B cell (primary cell): Measurements from ENCODE around the gene HOOK1. TPM values are rescaled to one million over a fixed set of nuclear protein-coding genes. Genes with fewer than 3 reads are reported as not detected.

Experiments used
- ATAC-seq: fragments of 200-7000 bp; cut with Tn5 transposase; one replicate; pipeline ENCODE4 v1.10.0; 2021; ENCODE audit warnings: low read depth, mild to moderate bottlenecking, moderate number of reproducible peaks, moderate library complexity
- CTCF ChIA-PET: fragments of 350-600 bp; sonication (Branson Sonifier 250); formaldehyde crosslinking; loops from one replicate; lab custom pipeline; 2021; ENCODE audit warnings: antibody characterized with exemption, inconsistent platforms; lab: Charles Lee
- POLR2A ChIA-PET: fragments of 350-600 bp; sonication (Branson Sonifier 250); formaldehyde crosslinking; loops from one replicate; lab custom pipeline; 2021; ENCODE audit warnings: antibody characterized with exemption; lab: Charles Lee
- DNase-seq: peaks from one replicate; pipeline ENCODE4 v3.0.0; 2013
- H2AFZ ChIP-seq: 2 replicates; pipeline ENCODE4 v1.6.1; 2012; ENCODE audit warnings: mild to moderate bottlenecking, low read depth, low read length; ENCODE audit not compliant: insufficient read depth, poor library complexity, severe bottlenecking
- H3K27ac ChIP-seq, 2 donors: 1 replicate in 1 of 2; 2 replicates in 1 of 2; pipeline ENCODE4 v1.5.1; 2012 to 2013; ENCODE audit warnings: low read length in 2 of 2, mild to moderate bottlenecking in 2 of 2, moderate library complexity in 1 of 2
- H3K27me3 ChIP-seq, 4 experiments: fragments of 200-600 bp in 1 of 4; sonication (generic) in 1 of 4; replicated peaks in 1 of 4; 1 replicate in 2 of 4; 2 replicates in 2 of 4; pipeline versions ENCODE4 v1.6.1 to v1.7.0; 2013 to 2016; ENCODE audit warnings: low read length in 3 of 4, mild to moderate bottlenecking in 2 of 4, mixed read lengths in 1 of 4, moderate library complexity in 1 of 4; ENCODE audit not compliant: insufficient read depth in 4 of 4, control insufficient read depth in 3 of 4; ENCODE audit errors: control extremely low read depth in 1 of 4
- H3K36me3 ChIP-seq, 2 experiments: replicated peaks in 1 of 2; 1 replicate in 1 of 2; 2 replicates in 1 of 2; pipeline versions ENCODE4 v1.6.1 to v1.7.1; 2013; ENCODE audit warnings: low read length in 1 of 2; ENCODE audit not compliant: insufficient read depth in 2 of 2, control insufficient read depth in 1 of 2; ENCODE audit errors: control extremely low read depth in 1 of 2, extremely low read depth in 1 of 2
- H3K4me1 ChIP-seq, 2 donors: fragments of 200-600 bp in 1 of 2; sonication (generic) in 1 of 2; 1 replicate in 1 of 2; 2 replicates in 1 of 2; pipeline versions ENCODE4 v1.5.1 to v1.6.1; 2013 to 2017; ENCODE audit warnings: low read length in 2 of 2; ENCODE audit not compliant: control insufficient read depth in 2 of 2, insufficient read depth in 2 of 2
- H3K4me2 ChIP-seq: replicated peaks from 2 replicates; pipeline ENCODE3; 2012; ENCODE audit warnings: mild to moderate bottlenecking, low read depth, low read length; ENCODE audit not compliant: poor library complexity, severe bottlenecking
- H3K4me3 ChIP-seq, 5 experiments: fragments of 200-600 bp in 1 of 5; sonication (generic) in 1 of 5; 1 replicate in 3 of 5; 2 replicates in 2 of 5; pipeline versions ENCODE4 v1.5.1 to v1.7.0; 2011 to 2016; ENCODE audit warnings: low read length in 4 of 5, mild to moderate bottlenecking in 4 of 5, low read depth in 2 of 5, control low read depth in 1 of 5, moderate library complexity in 1 of 5; ENCODE audit not compliant: insufficient read depth in 1 of 5; ENCODE audit errors: control extremely low read depth in 1 of 5, extremely low read depth in 1 of 5
- H3K79me2 ChIP-seq: fragments of 200-600 bp; sonication (generic); one replicate; pipeline ENCODE4 v1.6.0; 2016; ENCODE audit warnings: low read length; ENCODE audit not compliant: control insufficient read depth, insufficient read depth
- H3K9ac ChIP-seq: fragments of 200-600 bp; sonication (generic); 2 replicates; pipeline ENCODE4 v1.6.1; 2017; ENCODE audit warnings: mild to moderate bottlenecking, low read length, moderate library complexity
- H3K9me3 ChIP-seq, 3 donors: one replicate each; pipeline versions ENCODE4 v1.6.1 to v1.7.1; 2013; ENCODE audit warnings: low read length in 2 of 3; ENCODE audit not compliant: control insufficient read depth in 2 of 3, insufficient read depth in 1 of 3; ENCODE audit errors: control extremely low read depth in 1 of 3
- H4K20me1 ChIP-seq: 2 replicates; pipeline ENCODE4 v1.6.0; 2012; ENCODE audit warnings: mild to moderate bottlenecking, low read length; ENCODE audit not compliant: insufficient read depth, control insufficient read depth, poor library complexity, severe bottlenecking
- H3K27ac Mint-ChIP-seq: one replicate; pipeline ENCODE4 v1.8.0; 2021; ENCODE audit warnings: mixed read lengths
- H3K27me3 Mint-ChIP-seq: one replicate; pipeline ENCODE4 v1.8.0; 2021; ENCODE audit warnings: mixed read lengths
- H3K4me1 Mint-ChIP-seq: one replicate; pipeline ENCODE4 v1.8.0; 2021; ENCODE audit warnings: mixed read lengths
- H3K4me3 Mint-ChIP-seq: one replicate; pipeline ENCODE4 v1.8.0; 2021; ENCODE audit warnings: mixed read lengths
- H3K9me3 Mint-ChIP-seq: one replicate; pipeline ENCODE4 v1.8.0; 2022; ENCODE audit warnings: mixed read lengths; ENCODE audit not compliant: insufficient read depth
- CTCF ChIP-seq: fragments of 200-600 bp; IDR thresholded peaks from one replicate; pipeline ENCODE4 v1.8.0; 2022; ENCODE audit warnings: antibody characterized with exemption, mild to moderate bottlenecking
- EZH2 ChIP-seq: IDR thresholded peaks from 2 replicates; pipeline ENCODE4 v1.6.1; 2012; ENCODE audit warnings: borderline replicate concordance, low read depth, mild to moderate bottlenecking, moderate library complexity, low read length; ENCODE audit not compliant: insufficient read depth, poor library complexity, severe bottlenecking
- WGBS: methylation state at CpG from one replicate; pipeline ENCODE4 v1.1.5; 2013; ENCODE audit warnings: missing lambda C conversion rate; ENCODE audit not compliant: insufficient coverage; 5-methylcytosine and 5-hydroxymethylcytosine counted together
- intact Hi-C: fragments of 100-400 bp; cut with micrococcal nuclease; formaldehyde crosslinking; loops from one replicate; pipeline ENCODE4 v1.10.0; 2022
- polyA plus RNA-seq: library from polyadenylated mRNA; depleted of rRNA; stranded (reverse); fragments of >200 nt; gene quantifications from 2 replicates; pipeline ENCODE4 v1.2.3, GENCODE V29; 2012
- total RNA-seq, 2 donors: library from RNA; stranded (reverse); fragments of 120-200 nt in 1 of 2; gene quantifications; 1 replicate in 1 of 2; 2 replicates in 1 of 2; pipeline versions ENCODE4 v1.2.3 to v1.2.4, GENCODE V29; 2013 to 2022

The HOOK1 gene
- total and polyA plus RNA-seq, 2 donors (not counting 1 experiment from before 2014, with no cell fraction given) = 2.0 to 12.0 TPM

GRCh38 chr1:59819566-59820438, 5.1 kb downstream of the HOOK1 start:
- CTCF ChIA-PET = no interaction called here
- TF ChIP-seq EZH2 (no peak), CTCF (no peak)
- Histone ChIP-seq H3K9ac (no peak overlapping the region), H3K4me2 (no peak overlapping the region), H3K4me1 (peaks cover 10 to 11% of the 10 kb centered on the region in 2 donors), H3K36me3 (no peaks in the 10 kb centered on the region), H3K27me3 (peaks cover 0 to 7% (median 0%) of the 10 kb centered on the region in 4 experiments), H3K9me3 (no peaks in the 10 kb centered on the region), H3K79me2 (no peaks in the 10 kb centered on the region), H3K27ac (no peak overlapping the region), H4K20me1 (no peaks in the 10 kb centered on the region), H2AFZ (no peak overlapping the region), H3K4me3 (no peak overlapping the region)
- intact Hi-C loops = loop anchor here (10.0 kb wide), 2 partner anchors 525 to 1275 kb away; partner anchors contain the start of genes FGGY and OMA1
- H3K4me1 Mint-ChIP-seq = peaks cover 2% of the 10 kb centered on the region
- ATAC-seq (no peak), DNase-seq (no peak)
- H3K27ac Mint-ChIP-seq = no peak overlapping the region
- H3K9me3 Mint-ChIP-seq = no peaks in the 10 kb centered on the region
- no peak overlapping the region for H3K4me3 Mint-ChIP-seq
- POLR2A ChIA-PET = no interaction called here
- no peaks in the 10 kb centered on the region for H3K27me3 Mint-ChIP-seq

GRCh38 chr1:59827055-59827643, 12.4 kb downstream of the HOOK1 start:
- intact Hi-C loops = no loop called here

More at GRCh38 chr1:59827055-59827643, 12.4 kb downstream of the HOOK1 start:
- H3K4me2 ChIP-seq = no peak overlapping the region
- H2AFZ ChIP-seq = no peak overlapping the region
- no peaks in the 10 kb centered on the region for H4K20me1 ChIP-seq
- H3K79me2 ChIP-seq = no peaks in the 10 kb centered on the region
- DNase-seq (no peak), ATAC-seq (no peak)
- CTCF ChIA-PET = no interaction called here
- H3K4me3 Mint-ChIP-seq = no peak overlapping the region
- H3K4me1 ChIP-seq = no peaks in the 10 kb centered on the region
- 100% methylated on average over 1 of the region's 4 CpGs for WGBS
- TF ChIP-seq EZH2 (no peak), CTCF (no peak)
- H3K27me3 Mint-ChIP-seq = no peaks in the 10 kb centered on the region
- no peak overlapping the region for H3K4me3 ChIP-seq
- no peak overlapping the region for H3K9ac ChIP-seq
- POLR2A ChIA-PET = no interaction called here
- no peaks in the 10 kb centered on the region for H3K27me3 ChIP-seq
- no peaks in the 10 kb centered on the region for H3K9me3 Mint-ChIP-seq
- no peak overlapping the region for H3K27ac Mint-ChIP-seq
- no peaks in the 10 kb centered on the region for H3K4me1 Mint-ChIP-seq
- H3K9me3 ChIP-seq = no peaks in the 10 kb centered on the region
- peaks cover 0 to 6% of the 10 kb centered on the region in 2 experiments for H3K36me3 ChIP-seq
- no peak overlapping the region for H3K27ac ChIP-seq
